ENCODE measurements around the gene WASL.

GRCh38 chr7:123695944-123696677, 52.7 kb downstream of the WASL start:
- TF ChIP-seq POLR2A (IDR thresholded peaks at IDR 0.05; ENCODE audit: low read length), result no peak
- no peak for TF ChIP-seq GATA1 (IDR thresholded peaks at IDR 0.05; ENCODE audit: low read depth, low read length)

Data from erythroblast (primary cell).